ENCODE results near the gene LSM14B.

Gene LSM14B

GRCh38 chr20:62119591-62120364 lies 2.5 kb upstream of the LSM14B start:
- Mint-ChIP-seq H3K36me3 (peaks cover 2% of the 10 kb centered on the region), H3K4me1 (ENCODE audit: low read depth) (peaks cover 46% of the 10 kb centered on the region), H3K27ac (peak overlapping the region; percentile 34), H3K4me3 (peak overlapping the region; percentile 47), H3K27me3 (no peaks in the 10 kb centered on the region), H3K9me3 (ENCODE audit: low read depth) (no peaks in the 10 kb centered on the region)

DNA sequence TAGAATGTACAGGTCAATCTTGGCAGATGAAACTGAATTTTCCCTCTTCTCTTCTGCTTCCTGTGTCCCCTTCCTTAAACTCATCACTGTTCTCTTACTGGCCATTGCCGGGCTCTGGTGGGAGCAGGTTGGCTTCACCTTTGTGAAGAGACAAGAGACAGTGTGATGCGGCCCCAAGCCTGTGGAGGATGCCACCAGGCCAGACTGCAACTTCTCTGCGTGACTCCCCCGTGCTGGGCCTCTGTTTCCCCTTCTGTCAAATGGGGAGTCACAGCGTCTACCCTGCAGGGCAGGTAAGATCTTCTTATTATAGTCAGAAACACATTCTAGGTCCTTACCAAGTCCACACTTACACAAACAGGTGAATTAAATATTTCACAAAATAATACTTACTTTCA lies 1.9 kb upstream of the LSM14B start:
- H3K4me1 Mint-ChIP-seq (ENCODE audit: low read depth), result peaks cover 50% of the 10 kb centered on the region
- H3K4me3 Mint-ChIP-seq, result peak overlapping the region; percentile 47
- H3K9me3 Mint-ChIP-seq (ENCODE audit: low read depth), result no peaks in the 10 kb centered on the region
- peaks cover 2% of the 10 kb centered on the region for H3K36me3 Mint-ChIP-seq
- H3K27ac Mint-ChIP-seq, result peak overlapping the region; percentile 96
- no peaks in the 10 kb centered on the region for H3K27me3 Mint-ChIP-seq

- Mint-ChIP-seq H3K4me3 (peak overlapping the region; percentile 88), H3K27ac (peak overlapping the region; percentile 96), H3K4me1 (ENCODE audit: low read depth) (peaks cover 47% of the 10 kb centered on the region), H3K27me3 (no peaks in the 10 kb centered on the region), H3K36me3 (no peaks in the 10 kb centered on the region), H3K9me3 (ENCODE audit: low read depth) (no peaks in the 10 kb centered on the region)
Observed at GRCh38 chr20:62120990-62121775, 1.1 kb upstream of the LSM14B start.

GRCh38 chr20:62122654-62123449 lies 577 bp downstream of the LSM14B start:
- H3K4me1 Mint-ChIP-seq (ENCODE audit: low read depth), result peaks cover 42% of the 10 kb centered on the region
- H3K27ac Mint-ChIP-seq, result peak overlapping the region; percentile 50
- H3K36me3 Mint-ChIP-seq, result peaks cover 2% of the 10 kb centered on the region
- no peaks in the 10 kb centered on the region for H3K9me3 Mint-ChIP-seq (ENCODE audit: low read depth)
- H3K27me3 Mint-ChIP-seq, result no peaks in the 10 kb centered on the region
- peak overlapping the region; percentile 88 for H3K4me3 Mint-ChIP-seq

DNA sequence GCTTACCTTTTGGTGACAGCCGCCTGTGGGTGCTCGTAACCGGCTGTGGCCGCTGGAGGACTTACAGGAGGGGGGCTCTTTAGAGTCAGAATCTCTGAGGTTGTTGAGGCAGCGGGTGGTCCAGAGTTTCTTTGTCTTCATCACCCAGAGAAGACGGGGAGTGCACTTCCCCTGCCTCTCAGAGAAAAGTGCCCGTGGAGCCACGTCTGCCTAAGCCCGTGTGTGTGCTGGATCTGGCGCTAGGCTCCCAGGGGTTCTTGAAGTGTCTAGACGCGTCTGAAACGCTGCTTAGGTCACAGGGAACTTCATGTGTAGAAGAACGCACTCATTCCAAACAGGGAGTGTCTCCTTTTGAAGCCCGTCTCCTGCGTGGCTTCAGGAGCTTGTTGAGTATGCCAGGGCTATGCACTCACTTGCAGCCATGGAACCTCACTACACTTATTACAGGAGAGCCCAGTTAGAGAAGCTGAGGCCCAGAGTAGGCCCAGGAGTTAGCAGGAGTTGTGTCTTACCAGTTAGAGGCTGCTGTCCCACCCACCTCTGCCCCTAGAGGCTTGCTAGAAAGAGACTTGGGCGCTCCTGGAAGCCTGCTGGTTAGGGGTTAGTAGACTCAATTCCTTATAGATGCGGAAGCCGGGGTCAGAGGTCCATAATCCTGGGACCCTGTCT lies 1.3 kb downstream of the LSM14B start:
- no peaks in the 10 kb centered on the region for H3K27me3 Mint-ChIP-seq
- H3K4me3 Mint-ChIP-seq, result peak overlapping the region; percentile 88
- H3K27ac Mint-ChIP-seq, result peak overlapping the region; percentile 50
- H3K4me1 Mint-ChIP-seq (ENCODE audit: low read depth), result peaks cover 43% of the 10 kb centered on the region
- H3K36me3 Mint-ChIP-seq, result peaks cover 2% of the 10 kb centered on the region
- no peaks in the 10 kb centered on the region for H3K9me3 Mint-ChIP-seq (ENCODE audit: low read depth)

GRCh38 chr20:62126141-62126540 lies 3.9 kb downstream of the LSM14B start:
- H3K36me3 Mint-ChIP-seq, result peaks cover 2% of the 10 kb centered on the region
- H3K4me1 Mint-ChIP-seq (ENCODE audit: low read depth), result peaks cover 34% of the 10 kb centered on the region
- H3K9me3 Mint-ChIP-seq (ENCODE audit: low read depth), result no peaks in the 10 kb centered on the region
- H3K27me3 Mint-ChIP-seq, result no peaks in the 10 kb centered on the region
- H3K27ac Mint-ChIP-seq, result no peak overlapping the region
- no peak overlapping the region for H3K4me3 Mint-ChIP-seq

- no peaks in the 10 kb centered on the region for H3K9me3 Mint-ChIP-seq (ENCODE audit: low read depth)
- no peak overlapping the region for H3K4me3 Mint-ChIP-seq
- H3K27ac Mint-ChIP-seq, result no peak overlapping the region
- peaks cover 41% of the 10 kb centered on the region for H3K4me1 Mint-ChIP-seq (ENCODE audit: low read depth)
- H3K36me3 Mint-ChIP-seq, result peaks cover 6% of the 10 kb centered on the region
- no peaks in the 10 kb centered on the region for H3K27me3 Mint-ChIP-seq
Observed at GRCh38 chr20:62127799-62128198, 5.5 kb downstream of the LSM14B start.

DNA sequence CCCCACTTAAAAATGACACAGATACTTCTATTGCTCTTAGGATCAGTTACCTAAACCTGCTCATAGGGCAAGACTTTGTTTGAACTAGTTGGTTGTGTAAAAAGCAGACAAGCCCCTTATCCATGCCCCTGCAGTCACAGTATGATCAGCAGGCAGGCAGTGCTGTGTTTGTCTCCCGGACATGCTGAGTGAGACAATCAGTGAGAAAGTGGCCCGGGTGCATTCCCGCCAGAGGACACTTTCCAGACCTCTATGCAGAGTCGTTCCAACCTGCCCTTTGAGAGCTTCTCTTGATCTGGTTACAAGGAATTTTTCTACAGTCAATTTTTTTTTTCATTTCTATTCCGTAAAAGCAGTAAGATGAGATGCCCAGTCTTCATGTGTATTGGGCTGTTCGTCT lies 6.2 kb downstream of the LSM14B start:
- Mint-ChIP-seq H3K36me3 (peaks cover 6% of the 10 kb centered on the region), H3K4me1 (ENCODE audit: low read depth) (peaks cover 40% of the 10 kb centered on the region), H3K9me3 (ENCODE audit: low read depth) (no peaks in the 10 kb centered on the region), H3K27ac (peak overlapping the region; percentile 34), H3K27me3 (no peaks in the 10 kb centered on the region), H3K4me3 (no peak overlapping the region)

GRCh38 chr20:62129731-62130531 lies 7.7 kb downstream of the LSM14B start:
- no peaks in the 10 kb centered on the region for H3K9me3 Mint-ChIP-seq (ENCODE audit: low read depth)
- peaks cover 8% of the 10 kb centered on the region for H3K36me3 Mint-ChIP-seq
- H3K4me1 Mint-ChIP-seq (ENCODE audit: low read depth), result peaks cover 28% of the 10 kb centered on the region
- H3K4me3 Mint-ChIP-seq, result no peak overlapping the region
- H3K27me3 Mint-ChIP-seq, result no peaks in the 10 kb centered on the region
- H3K27ac Mint-ChIP-seq, result no peak overlapping the region

DNA sequence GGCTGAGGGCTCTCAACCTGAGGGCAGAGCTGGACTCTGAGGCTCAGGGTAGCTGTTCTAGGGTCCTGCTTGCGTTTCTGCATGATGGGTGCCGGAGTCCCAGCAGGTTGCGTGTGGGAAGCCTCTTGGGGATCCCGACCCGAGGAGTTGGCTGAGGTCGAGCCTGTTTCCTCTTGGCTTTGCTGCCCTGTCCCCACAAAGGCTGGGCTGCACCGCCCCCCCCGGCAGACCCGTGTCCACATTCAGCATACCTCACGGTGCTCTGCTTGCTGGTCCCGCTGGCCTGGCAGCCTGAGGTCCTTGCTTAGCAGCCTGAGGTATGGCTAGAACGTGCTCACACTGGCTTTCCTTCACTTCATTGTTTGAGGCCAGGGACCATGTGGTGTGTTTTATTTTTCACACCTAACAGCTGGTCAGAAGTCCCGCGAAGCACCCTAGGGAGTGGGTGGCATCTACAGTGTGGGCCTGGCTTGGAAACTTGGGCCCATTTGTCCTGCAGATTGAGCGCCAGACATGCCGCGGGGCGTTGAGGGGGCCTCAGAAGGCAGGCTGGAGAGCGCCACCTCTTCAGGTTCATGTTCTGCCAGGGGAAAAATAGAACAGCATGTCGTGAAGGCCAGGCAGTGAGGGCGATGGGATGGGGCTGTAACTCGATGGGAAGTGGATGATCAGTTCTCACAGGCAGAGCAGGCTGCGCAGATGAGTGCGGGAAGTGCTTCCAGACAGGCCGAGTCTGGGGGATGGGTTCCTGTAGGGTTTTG lies 9.5 kb downstream of the LSM14B start:
- Mint-ChIP-seq H3K36me3 (peaks cover 8% of the 10 kb centered on the region), H3K9me3 (ENCODE audit: low read depth) (no peaks in the 10 kb centered on the region), H3K27me3 (no peaks in the 10 kb centered on the region), H3K4me1 (ENCODE audit: low read depth) (peaks cover 26% of the 10 kb centered on the region), H3K27ac (peak overlapping the region; percentile 77), H3K4me3 (no peak overlapping the region)

GRCh38 chr20:62132421-62132820 lies 10.1 kb downstream of the LSM14B start:
- no peaks in the 10 kb centered on the region for H3K27me3 Mint-ChIP-seq
- peak overlapping the region; percentile 64 for H3K27ac Mint-ChIP-seq
- H3K4me3 Mint-ChIP-seq, result no peak overlapping the region

GRCh38 chr20:62133051-62133845 lies 11.0 kb downstream of the LSM14B start:
- peaks cover 31% of the 10 kb centered on the region for H3K4me1 Mint-ChIP-seq (ENCODE audit: low read depth)
- H3K9me3 Mint-ChIP-seq (ENCODE audit: low read depth), result no peaks in the 10 kb centered on the region
- no peak overlapping the region for H3K4me3 Mint-ChIP-seq
- no peaks in the 10 kb centered on the region for H3K27me3 Mint-ChIP-seq
- peak overlapping the region; percentile 81 for H3K27ac Mint-ChIP-seq
- peaks cover 7% of the 10 kb centered on the region for H3K36me3 Mint-ChIP-seq

More at GRCh38 chr20:62132421-62132820, 10.1 kb downstream of the LSM14B start:
- peaks cover 8% of the 10 kb centered on the region for H3K36me3 Mint-ChIP-seq
- peaks cover 27% of the 10 kb centered on the region for H3K4me1 Mint-ChIP-seq (ENCODE audit: low read depth)
- no peaks in the 10 kb centered on the region for H3K9me3 Mint-ChIP-seq (ENCODE audit: low read depth)

GRCh38 chr20:62133864-62134263 lies 11.6 kb downstream of the LSM14B start:
- peaks cover 30% of the 10 kb centered on the region for H3K4me1 Mint-ChIP-seq (ENCODE audit: low read depth)
- peak overlapping the region; percentile 81 for H3K27ac Mint-ChIP-seq
- H3K36me3 Mint-ChIP-seq, result peaks cover 8% of the 10 kb centered on the region
- no peaks in the 10 kb centered on the region for H3K27me3 Mint-ChIP-seq
- no peak overlapping the region for H3K4me3 Mint-ChIP-seq
- no peaks in the 10 kb centered on the region for H3K9me3 Mint-ChIP-seq (ENCODE audit: low read depth)

Data from activated naive CD8-positive, alpha-beta T cell (primary cell).